Measurements from ENCODE around the gene FLNB.

GRCh38 chr3:58206406-58207011 is 198.3 kb downstream of the FLNB start:
- TF ChIP-seq CTCF (IDR thresholded peaks at IDR 0.05) (no peak), POLR2A (IDR thresholded peaks at IDR 0.05) (no peak)

Data from adrenal gland (tissue), 5 donors.